ENCODE data around the gene SPATA12.
"Not testable (repeated sequence)": the region's sequence is repeated elsewhere in the genome, so short reads cannot be mapped to it uniquely, and the experiment has no call there.

Gene SPATA12

DNA sequence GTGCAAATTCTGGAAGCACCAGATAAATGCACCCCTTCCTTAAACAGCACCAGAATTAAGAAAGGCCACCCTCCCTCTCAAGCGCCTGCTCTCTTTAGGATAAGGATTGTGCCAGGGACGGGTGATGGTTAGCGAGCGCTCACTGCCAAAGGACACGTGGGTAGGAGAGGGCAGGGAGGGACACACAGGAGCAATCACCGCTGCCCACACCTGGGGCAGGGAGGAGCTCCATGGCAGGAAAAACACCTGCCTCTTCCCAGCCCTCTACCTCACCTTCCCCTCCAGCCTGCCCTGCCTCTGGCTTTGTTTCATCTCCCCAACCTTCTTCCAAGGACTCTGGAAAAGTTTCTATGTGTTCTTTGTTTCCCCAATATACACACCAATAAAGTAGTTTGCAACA lies 7.3 kb upstream of the SPATA12 start:
- DNase-seq = no peak

DNA sequence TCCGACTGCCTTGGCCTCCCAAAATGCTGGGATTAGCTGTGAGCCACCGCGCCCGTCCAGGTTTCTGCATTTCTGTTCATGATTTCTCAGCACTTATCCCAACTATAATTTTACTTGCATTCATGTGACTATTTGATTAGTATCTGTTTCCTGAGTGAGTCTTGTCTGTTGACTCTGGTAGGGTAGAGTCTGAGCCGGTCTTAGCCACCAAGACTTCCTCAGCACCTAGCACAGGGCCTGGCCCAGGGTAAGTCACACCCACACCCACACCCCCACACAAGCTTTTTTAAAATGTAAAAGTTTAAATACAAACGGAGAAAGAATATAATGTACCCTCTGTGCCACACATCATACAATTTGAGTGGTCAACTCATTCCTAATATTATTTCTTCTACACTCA lies 3.1 kb upstream of the SPATA12 start:
- DNase-seq = peak in 1 of 5 experiments; percentile 16

GRCh38 chr3:57059411-57059810 lies 1.1 kb upstream of the SPATA12 start:
- no peak for DNase-seq

DNA sequence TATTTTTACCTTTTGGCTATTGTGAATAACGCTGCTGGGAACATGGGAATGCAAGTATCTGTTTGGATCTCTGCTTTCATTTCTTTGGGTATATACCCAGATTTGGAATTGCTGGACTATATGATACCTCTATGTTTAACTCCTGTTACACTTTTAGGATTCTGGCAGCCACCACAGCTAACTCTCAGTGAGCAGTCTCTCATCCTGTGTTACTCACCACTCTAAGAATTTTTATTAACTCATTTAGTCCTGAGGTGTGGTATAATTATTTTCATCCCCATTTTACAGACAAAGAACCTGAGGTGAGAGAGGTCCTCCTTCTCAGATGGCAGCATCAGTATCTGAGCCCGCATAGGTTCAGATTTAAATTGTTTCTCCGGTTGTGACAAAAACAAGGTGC lies 1.1 kb downstream of the SPATA12 start:
- no peak for DNase-seq

DNA sequence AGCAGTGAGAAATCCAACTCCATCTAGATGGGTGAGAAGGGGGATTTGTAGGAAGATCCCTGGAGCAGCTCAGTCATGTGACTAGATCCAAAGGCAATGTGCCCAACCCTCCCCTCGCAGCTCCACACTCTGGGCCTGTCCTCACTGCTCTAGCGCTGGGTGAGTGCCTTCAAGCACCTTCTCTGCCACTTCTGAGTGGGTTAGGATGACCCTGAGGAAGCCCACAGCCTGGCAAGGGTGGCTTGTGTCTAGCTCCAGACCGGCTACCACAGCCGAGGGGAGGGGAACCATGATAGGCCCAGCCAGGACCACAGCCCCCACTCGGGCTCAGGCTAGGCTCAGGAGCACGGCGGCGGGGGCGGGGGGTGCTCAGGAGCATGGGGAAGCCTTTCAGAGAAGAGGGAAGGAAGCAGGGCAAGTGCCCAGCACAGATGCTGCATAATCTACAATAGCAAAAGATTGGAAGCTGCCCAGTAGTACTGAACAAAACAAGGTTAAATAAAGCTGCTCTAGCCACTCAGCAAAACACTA lies 1.7 kb downstream of the SPATA12 start:
- no peak for DNase-seq

DNA sequence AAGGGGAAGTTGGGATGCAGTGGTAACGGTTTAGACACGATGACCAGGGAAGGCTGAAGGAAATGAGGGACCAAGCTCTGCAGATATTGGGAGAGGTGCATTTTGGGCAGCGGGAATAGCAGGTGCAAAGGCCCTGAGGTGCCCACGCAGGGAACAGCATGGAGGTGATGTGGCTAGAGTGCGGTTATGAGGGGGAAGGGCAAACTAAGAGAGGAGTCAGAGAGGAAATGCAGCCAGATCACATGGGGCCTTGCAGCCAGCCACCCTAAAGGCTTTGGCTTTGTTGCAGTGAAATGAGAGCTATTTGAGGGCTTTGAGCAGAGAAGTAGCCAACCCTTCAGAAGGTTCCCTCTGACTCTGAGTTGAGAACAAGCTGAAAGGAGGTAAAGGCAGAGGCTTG lies 2.6 kb downstream of the SPATA12 start:
- DNase-seq = no peak

GRCh38 chr3:57064001-57064400 lies 3.5 kb downstream of the SPATA12 start:
- DNase-seq = no peak

GRCh38 chr3:57064572-57064971 lies 4.1 kb downstream of the SPATA12 start:
- DNase-seq = no peak

DNA sequence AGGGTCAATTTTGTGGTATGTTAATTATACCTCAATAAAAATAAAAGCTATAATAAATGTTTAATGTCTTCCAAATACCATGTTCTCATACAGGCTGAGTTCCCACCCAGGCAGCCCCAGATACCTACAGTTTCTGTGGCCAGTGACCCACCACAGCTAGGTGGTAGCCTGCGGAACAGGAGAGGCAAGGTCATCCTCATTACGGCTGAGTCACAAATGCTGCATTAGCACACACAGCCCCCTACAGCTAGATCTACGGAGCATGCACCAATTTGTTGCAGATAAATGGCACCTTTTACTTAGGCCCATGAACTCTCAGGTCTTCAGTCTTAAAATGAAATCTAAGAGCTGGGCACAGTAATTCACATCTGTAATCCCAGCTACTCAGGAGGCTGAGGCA lies 5.1 kb downstream of the SPATA12 start:
- no peak for DNase-seq

- no peak for DNase-seq
Observed at GRCh38 chr3:57066471-57066870, 6.0 kb downstream of the SPATA12 start.

GRCh38 chr3:57068437-57069089 lies 8.1 kb downstream of the SPATA12 start:
- DNase-seq = peak in 1 of 5 experiments; percentile 30

DNA sequence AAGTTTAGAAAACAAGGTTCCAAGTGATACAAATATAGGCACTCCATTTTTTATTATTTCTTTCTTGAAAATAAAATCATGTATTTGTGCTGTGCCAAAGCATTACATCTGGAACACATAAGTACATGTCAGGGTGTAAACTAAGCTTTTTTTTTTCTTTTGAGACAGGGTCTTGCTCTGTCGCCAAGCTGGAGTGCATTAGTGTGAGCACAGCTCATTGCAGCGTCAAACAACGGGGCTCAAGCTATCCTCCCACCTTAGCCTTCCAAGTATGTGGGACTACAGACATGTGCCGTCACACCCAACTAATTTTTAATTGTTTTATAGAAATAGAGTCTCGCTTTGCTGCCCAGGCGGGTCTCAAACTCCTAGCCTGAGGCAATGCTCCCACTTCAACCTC lies 9.0 kb downstream of the SPATA12 start:
- no peak for DNase-seq

- DNase-seq = no peak
Observed at GRCh38 chr3:57073628-57074027, 13.2 kb downstream of the SPATA12 start.

- DNase-seq = no peak
Observed at GRCh38 chr3:57074135-57074534, 13.7 kb downstream of the SPATA12 start.

GRCh38 chr3:57076422-57076951 lies 16.0 kb downstream of the SPATA12 start:
- DNase-seq = no peak

DNA sequence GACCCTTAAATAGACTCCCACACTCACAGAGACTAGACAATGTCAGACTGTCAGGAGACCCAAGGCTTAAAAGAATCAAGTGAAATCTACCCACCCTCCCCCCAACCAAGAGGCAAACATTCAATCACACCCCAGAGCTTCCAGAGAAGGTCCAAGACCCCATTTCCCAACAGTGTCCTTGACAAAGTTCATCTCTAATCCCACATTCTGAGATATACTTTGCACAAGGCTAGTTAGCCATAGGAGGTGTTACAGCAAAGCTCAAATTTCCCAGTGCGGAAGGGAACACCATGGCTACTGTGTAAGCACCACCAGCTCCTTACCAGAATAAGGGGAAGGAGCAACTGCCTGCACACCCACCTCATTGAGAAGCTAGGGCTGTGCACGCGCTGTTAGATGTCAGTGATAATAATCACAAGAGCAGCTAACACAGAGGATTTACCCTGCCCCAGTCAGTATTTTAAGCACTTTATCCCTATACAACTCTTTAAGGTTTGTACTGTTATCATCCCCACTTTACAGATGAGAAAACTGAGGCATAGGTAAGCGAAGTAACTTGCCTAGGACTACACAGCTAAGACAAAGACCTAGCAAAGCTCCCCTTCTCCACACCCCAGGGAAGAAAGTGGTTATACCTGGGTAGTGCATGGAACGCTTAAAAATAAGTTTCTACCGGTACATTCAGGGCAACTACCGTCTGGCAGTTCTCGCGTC lies 17.3 kb downstream of the SPATA12 start:
- DNase-seq = no peak

DNA sequence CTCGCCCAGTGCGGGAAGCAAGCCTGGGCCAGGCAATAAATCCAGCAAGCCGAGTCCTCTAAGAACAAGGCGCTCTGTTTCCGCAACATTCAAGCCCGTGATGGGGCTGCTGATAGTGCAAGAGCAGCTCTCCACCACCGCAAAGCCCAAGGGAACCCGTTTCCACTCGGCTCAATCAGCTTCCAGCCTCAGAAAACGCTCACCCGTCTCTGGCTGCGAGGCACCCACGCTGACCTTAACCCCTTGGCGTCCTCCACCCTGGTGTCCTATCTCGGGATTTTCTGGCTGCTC lies 17.8 kb downstream of the SPATA12 start:
- peak in 1 of 5 experiments; percentile 35 for DNase-seq

GRCh38 chr3:57078635-57079473 lies 18.4 kb downstream of the SPATA12 start:
- no peak for DNase-seq

DNA sequence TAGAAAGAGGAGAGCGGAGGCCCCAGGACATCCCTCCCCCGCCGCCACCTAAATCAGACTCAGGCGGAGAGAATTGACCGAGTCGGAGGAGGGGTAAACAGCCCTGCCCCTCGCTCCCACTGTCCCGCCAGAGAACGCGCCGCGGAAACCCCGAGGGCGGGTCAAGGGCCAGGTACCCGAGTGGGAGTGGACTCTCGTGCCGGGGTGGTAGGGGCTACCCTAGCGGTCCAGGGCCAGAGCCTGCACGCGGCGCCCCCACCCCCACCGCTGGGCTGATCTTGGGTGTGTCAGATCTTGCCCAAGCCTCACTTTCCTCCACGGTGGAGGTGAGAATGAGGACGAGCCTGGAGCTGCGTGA lies 19.0 kb downstream of the SPATA12 start:
- no peak for DNase-seq

DNA sequence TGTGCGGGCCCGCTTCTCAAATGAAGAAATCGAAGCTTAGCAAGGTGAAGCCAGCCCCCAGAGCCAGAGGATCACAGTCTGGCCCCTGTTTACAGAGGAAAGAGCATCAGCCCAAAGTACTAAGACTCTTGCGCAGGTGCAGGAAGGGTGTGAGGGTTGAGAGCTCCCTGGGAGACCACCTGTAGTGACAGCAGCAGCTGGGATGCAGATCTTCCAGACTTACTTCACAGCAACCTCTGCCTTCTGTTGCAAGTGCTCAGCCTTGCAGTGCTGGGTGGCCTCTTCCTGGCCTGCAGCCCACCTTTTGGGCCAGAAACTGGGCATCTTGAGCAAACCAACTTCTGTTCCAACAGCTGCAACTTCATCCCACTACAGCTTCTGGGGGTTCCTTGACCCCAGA lies 19.7 kb downstream of the SPATA12 start:
- no peak for DNase-seq

DNA sequence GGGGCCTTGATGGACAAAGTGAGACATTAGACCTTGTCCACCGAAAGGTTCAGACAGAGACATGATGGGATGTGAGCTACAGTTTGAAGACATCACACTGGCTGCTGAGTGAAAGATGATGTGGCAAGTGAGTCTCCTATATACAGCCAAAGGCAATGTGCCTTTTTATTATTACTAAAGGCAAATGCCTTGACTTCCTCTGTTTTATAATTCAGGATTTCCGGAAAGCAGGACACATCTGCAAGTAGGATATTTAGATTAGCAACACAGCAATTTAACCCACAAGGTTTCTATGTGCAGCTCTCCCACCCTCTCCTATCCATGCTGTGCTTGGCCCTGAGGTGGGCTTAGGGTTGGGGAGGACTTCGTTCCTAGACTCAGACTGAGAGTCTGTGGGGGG lies 20.7 kb downstream of the SPATA12 start:
- DNase-seq = no peak

GRCh38 chr3:57082481-57082880 lies 22.0 kb downstream of the SPATA12 start:
- DNase-seq = no peak

DNA sequence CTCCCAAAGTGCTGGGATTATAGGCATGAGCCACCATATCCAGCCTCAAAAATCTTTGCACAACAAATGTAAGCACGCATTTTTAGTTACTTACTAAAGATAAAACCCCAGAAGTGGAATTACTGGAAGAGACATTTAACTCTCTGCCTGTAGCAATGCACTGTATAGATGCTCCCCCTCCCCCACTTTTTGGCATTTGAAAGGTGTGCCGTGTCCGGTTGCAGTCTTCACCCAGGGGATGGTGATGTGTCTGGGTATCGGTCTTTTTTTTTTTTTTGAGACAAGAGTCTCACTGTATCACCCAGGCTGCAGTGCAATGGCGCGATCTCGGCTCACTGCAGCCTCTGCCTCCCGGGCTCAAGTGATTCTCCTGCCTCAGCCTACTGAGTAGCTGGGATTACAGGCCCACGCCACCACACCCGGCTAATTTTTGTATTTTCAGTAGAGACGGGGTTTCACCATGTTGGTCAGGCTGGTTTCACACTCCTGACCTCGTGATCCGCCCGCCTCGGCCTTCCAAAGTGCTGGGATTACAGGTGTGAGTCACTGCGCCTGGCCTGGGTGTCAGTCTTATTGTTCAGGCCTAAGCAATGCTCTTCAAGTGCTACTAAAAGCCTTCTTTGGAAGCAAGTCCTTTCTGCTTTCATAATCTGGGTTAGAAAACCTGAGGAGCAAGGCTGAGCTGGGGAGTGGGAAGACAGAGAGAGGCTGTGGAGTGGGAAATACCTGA lies 23.0 kb downstream of the SPATA12 start:
- not testable (repeated sequence) for DNase-seq
